Hepatocyte (in vitro differentiated cells): Measurements from ENCODE around the gene ZC3H13. TPM values are rescaled to one million over a fixed set of nuclear protein-coding genes. Genes with fewer than 3 reads are reported as not detected.

Source experiments
- DNase-seq: peaks from one replicate; pipeline ENCODE4 v3.0.0-alpha.2; 2016; ENCODE audit warnings: low spot score
- H2AFZ ChIP-seq: fragments of 200-600 bp; sonication (generic); 2 replicates; pipeline ENCODE4 v1.6.0; 2016; ENCODE audit warnings: antibody characterized with exemption, mild to moderate bottlenecking
- H3K27ac ChIP-seq: fragments of 200-600 bp; sonication (generic); 2 replicates; pipeline ENCODE4 v1.5.1; 2016; ENCODE audit warnings: mild to moderate bottlenecking
- H3K27me3 ChIP-seq: fragments of 200-600 bp; sonication (generic); 2 replicates; pipeline ENCODE4 v1.6.1; 2016
- H3K36me3 ChIP-seq: fragments of 200-600 bp; sonication (generic); replicated peaks from 2 replicates; pipeline ENCODE4 v1.5.1; 2016; ENCODE audit warnings: low read depth; ENCODE audit not compliant: insufficient read depth
- H3K4me1 ChIP-seq: fragments of 200-600 bp; sonication (generic); 2 replicates; pipeline ENCODE4 v1.5.1; 2016; ENCODE audit warnings: mild to moderate bottlenecking, moderate library complexity; ENCODE audit not compliant: insufficient read depth
- H3K4me2 ChIP-seq: fragments of 200-600 bp; sonication (generic); 2 replicates; pipeline ENCODE4 v1.6.0; 2016
- H3K4me3 ChIP-seq: fragments of 200-600 bp; sonication (generic); 2 replicates; pipeline ENCODE4 v1.5.1; 2016; ENCODE audit warnings: mild to moderate bottlenecking
- H3K79me2 ChIP-seq: fragments of 200-600 bp; sonication (generic); 2 replicates; pipeline ENCODE4 v1.6.0; 2017; ENCODE audit warnings: mild to moderate bottlenecking
- H3K9me2 ChIP-seq: fragments of 200-600 bp; sonication (generic); replicated peaks from 2 replicates; pipeline ENCODE4 v1.6.0; 2017; ENCODE audit warnings: mild to moderate bottlenecking; ENCODE audit not compliant: insufficient read depth
- H3K9me3 ChIP-seq: fragments of 200-600 bp; sonication (generic); 2 replicates; pipeline ENCODE4 v1.5.1; 2016; ENCODE audit warnings: low read depth, mild to moderate bottlenecking
- H4K20me1 ChIP-seq: fragments of 200-600 bp; sonication (generic); 2 replicates; pipeline ENCODE4 v1.6.0; 2016; ENCODE audit warnings: mild to moderate bottlenecking; ENCODE audit not compliant: insufficient read depth, poor library complexity, severe bottlenecking
- CTCF ChIP-seq: fragments of 200-600 bp; sonication (generic); IDR thresholded peaks from 2 replicates; pipeline ENCODE4 v1.5.1; 2016; ENCODE audit warnings: antibody characterized with exemption, mild to moderate bottlenecking; ENCODE audit not compliant: poor library complexity
- EZH2 ChIP-seq: fragments of 200-600 bp; sonication (generic); IDR thresholded peaks from 2 replicates; pipeline ENCODE4 v1.6.1; 2016; ENCODE audit warnings: antibody characterized with exemption, mild to moderate bottlenecking, borderline replicate concordance
- EZH2phosphoT487 ChIP-seq: fragments of 200-600 bp; sonication (generic); IDR thresholded peaks from one replicate; pipeline ENCODE4 v1.6.1; 2018; ENCODE audit warnings: antibody characterized with exemption, mild to moderate bottlenecking, low read depth, moderate library complexity; ENCODE audit not compliant: unreplicated experiment, severe bottlenecking
- WGBS: methylation state at CpG from one replicate; pipeline ENCODE4 v1.1.6; 2016; ENCODE audit warnings: low lambda C conversion rate; ENCODE audit errors: missing lambda C conversion rate; 5-methylcytosine and 5-hydroxymethylcytosine counted together
- polyA plus RNA-seq: library from polyadenylated mRNA; unstranded; fragments of >200 nt; fragmentation: Nextera tagmentation; extraction: Ambion mirVana; gene quantifications from 2 replicates; pipeline ENCODE4 v1.2.1, GENCODE V29; 2016
- total RNA-seq: library from RNA; depleted of rRNA; stranded (reverse); fragments of >200 nt; gene quantifications from 2 replicates; pipeline ENCODE4 v1.2.3, GENCODE V29; 2014

Gene ZC3H13
- total and polyA plus RNA-seq, 2 experiments from 2014 or later, result 15.2 to 45.2 TPM

GRCh38 chr13:46087481-46087880 lies 34.9 kb upstream of the ZC3H13 start:
- Histone ChIP-seq H4K20me1 (no peaks in the 10 kb centered on the region), H3K27ac (no peak overlapping the region), H3K4me3 (no peak overlapping the region), H3K9me2 (no peaks in the 10 kb centered on the region), H2AFZ (no peak overlapping the region), H3K9me3 (no peaks in the 10 kb centered on the region), H3K4me2 (no peak overlapping the region), H3K4me1 (no peaks in the 10 kb centered on the region), H3K79me2 (no peaks in the 10 kb centered on the region), H3K36me3 (no peaks in the 10 kb centered on the region), H3K27me3 (no peaks in the 10 kb centered on the region)
- DNase-seq, result no peak
- no peak for TF ChIP-seq CTCF
- no peak for TF ChIP-seq EZH2phosphoT487
- TF ChIP-seq EZH2, result no peak

- H3K9me2 ChIP-seq, result no peaks in the 10 kb centered on the region
- no peaks in the 10 kb centered on the region for H3K27me3 ChIP-seq
- H3K4me2 ChIP-seq, result no peak overlapping the region
- no peaks in the 10 kb centered on the region for H4K20me1 ChIP-seq
- no peaks in the 10 kb centered on the region for H3K4me1 ChIP-seq
- no peak for DNase-seq
- WGBS, result 94% methylated on average over 12 of the region's 12 CpGs
- TF ChIP-seq EZH2 (no peak), EZH2phosphoT487 (no peak), CTCF (no peak)
- H3K79me2 ChIP-seq, result no peaks in the 10 kb centered on the region
- H2AFZ ChIP-seq, result no peak overlapping the region
- no peaks in the 10 kb centered on the region for H3K36me3 ChIP-seq
- H3K9me3 ChIP-seq, result no peaks in the 10 kb centered on the region
- H3K27ac ChIP-seq, result no peak overlapping the region
- H3K4me3 ChIP-seq, result no peak overlapping the region
These were observed 34.4 kb upstream of the ZC3H13 start for GRCh38 chr13:46086985-46087384.

- Histone ChIP-seq H3K27me3 (no peaks in the 10 kb centered on the region), H3K4me2 (no peak overlapping the region), H4K20me1 (no peaks in the 10 kb centered on the region), H3K9me2 (no peaks in the 10 kb centered on the region), H3K79me2 (no peaks in the 10 kb centered on the region), H2AFZ (no peak overlapping the region), H3K9me3 (no peaks in the 10 kb centered on the region), H3K4me3 (no peak overlapping the region), H3K4me1 (no peaks in the 10 kb centered on the region), H3K27ac (no peak overlapping the region), H3K36me3 (no peaks in the 10 kb centered on the region)
- 94% methylated on average over 12 of the region's 12 CpGs for WGBS
- no peak for TF ChIP-seq EZH2phosphoT487
- TF ChIP-seq EZH2, result no peak
- no peak for TF ChIP-seq CTCF
- no peak for DNase-seq
These were observed 33.9 kb upstream of the ZC3H13 start for GRCh38 chr13:46086421-46086922.

- no peak overlapping the region for H3K4me3 ChIP-seq
- no peak overlapping the region for H2AFZ ChIP-seq
- DNase-seq, result no peak
- WGBS, result 96% methylated on average over 13 of the region's 13 CpGs
- no peaks in the 10 kb centered on the region for H3K9me2 ChIP-seq
- H4K20me1 ChIP-seq, result no peaks in the 10 kb centered on the region
- H3K79me2 ChIP-seq, result no peaks in the 10 kb centered on the region
- no peaks in the 10 kb centered on the region for H3K36me3 ChIP-seq
- no peaks in the 10 kb centered on the region for H3K9me3 ChIP-seq
- no peaks in the 10 kb centered on the region for H3K4me1 ChIP-seq
- no peak overlapping the region for H3K4me2 ChIP-seq
- TF ChIP-seq CTCF, result no peak
- TF ChIP-seq EZH2, result no peak
- no peak for TF ChIP-seq EZH2phosphoT487
- H3K27ac ChIP-seq, result no peak overlapping the region
- no peaks in the 10 kb centered on the region for H3K27me3 ChIP-seq
These were observed 33.2 kb upstream of the ZC3H13 start for GRCh38 chr13:46085737-46086136.
